Left lobe of liver (tissue), 2 donors: ENCODE results near the gene IQSEC1. TPM values are rescaled to one million over a fixed set of nuclear protein-coding genes. Genes with fewer than 3 reads are reported as not detected.

Experiments
- ATAC-seq: fragments of 200-7000 bp; cut with Tn5 transposase; one replicate; pipeline ENCODE4 v1.9.1; 2020; ENCODE audit warnings: mild to moderate bottlenecking, moderate library complexity
- DNase-seq: peaks from one replicate; pipeline ENCODE4 v3.0.0-alpha.2; 2020; ENCODE audit warnings: low spot score
- total RNA-seq: library from RNA; stranded (reverse); gene quantifications from one replicate; pipeline ENCODE4 v1.2.1, GENCODE V29; 2021
- donor health status: DM: no; HTN: no; CAD: no; lungs with moderate emphysema.
- donor health status: DM: no; HTN: yes; CAD: no.

The IQSEC1 gene
- total RNA-seq, 1 donor from 2014 or later, result 58.7 TPM

GRCh38 chr3:13087320-13087990 lies 14.2 kb upstream of the IQSEC1 start:
- ATAC-seq (no peak), DNase-seq (no peak)

GRCh38 chr3:13086531-13086981 lies 13.3 kb upstream of the IQSEC1 start:
- no peak for DNase-seq
- ATAC-seq, result no peak

- no peak for ATAC-seq
- no peak for DNase-seq
These were observed 12.6 kb upstream of the IQSEC1 start for GRCh38 chr3:13085846-13086179.

- ATAC-seq, result no peak
- no peak for DNase-seq
These were observed 12.0 kb upstream of the IQSEC1 start for GRCh38 chr3:13085081-13085845.

GRCh38 chr3:13083898-13084297 lies 10.7 kb upstream of the IQSEC1 start:
- DNase-seq (no peak), ATAC-seq (no peak)

GRCh38 chr3:13083254-13083653 lies 10.0 kb upstream of the IQSEC1 start:
- ATAC-seq (no peak), DNase-seq (no peak)

- no peak for DNase-seq
- no peak for ATAC-seq
These were observed 9.4 kb upstream of the IQSEC1 start for GRCh38 chr3:13082677-13083076.

GRCh38 chr3:13081603-13082360 lies 8.6 kb upstream of the IQSEC1 start:
- ATAC-seq (no peak), DNase-seq (no peak)

GRCh38 chr3:13080591-13080990 lies 7.4 kb upstream of the IQSEC1 start:
- ATAC-seq, result no peak

GRCh38 chr3:13080026-13080425 lies 6.8 kb upstream of the IQSEC1 start:
- ATAC-seq (no peak), DNase-seq (no peak)

More at GRCh38 chr3:13080591-13080990, 7.4 kb upstream of the IQSEC1 start:
- DNase-seq, result no peak

GRCh38 chr3:13079510-13079909 lies 6.3 kb upstream of the IQSEC1 start:
- ATAC-seq (no peak), DNase-seq (no peak)

GRCh38 chr3:13079051-13079450 lies 5.8 kb upstream of the IQSEC1 start:
- peak; percentile 6 for ATAC-seq
- no peak for DNase-seq

GRCh38 chr3:13078163-13078905 lies 5.1 kb upstream of the IQSEC1 start:
- ATAC-seq (peak; percentile 36), DNase-seq (no peak)

- DNase-seq (peak; percentile 63), ATAC-seq (peak; percentile 81)
These were observed 4.4 kb upstream of the IQSEC1 start for GRCh38 chr3:13077431-13078162.

GRCh38 chr3:13075986-13076654 lies 2.9 kb upstream of the IQSEC1 start:
- DNase-seq (no peak), ATAC-seq (no peak)

GRCh38 chr3:13075318-13075717 lies 2.1 kb upstream of the IQSEC1 start:
- ATAC-seq (no peak), DNase-seq (no peak)

GRCh38 chr3:13074006-13074375 lies 762 bp upstream of the IQSEC1 start:
- DNase-seq, result no peak
- ATAC-seq, result no peak

GRCh38 chr3:13072600-13073325 lies 466 bp downstream of the IQSEC1 start:
- DNase-seq (no peak), ATAC-seq (no peak)

GRCh38 chr3:13072239-13072599 lies 1.0 kb downstream of the IQSEC1 start:
- ATAC-seq, result no peak
- DNase-seq, result no peak
